GM12874 (cell line): ENCODE measurements around the gene TRPM5.

Experiments
- TF ChIP-seq, protein P1 (sequence below): IDR thresholded peaks from 2 replicates; pipeline ENCODE4 v1.5.1; 2011; ENCODE audit warnings: low read depth, mild to moderate bottlenecking, control low read depth, low read length, moderate library complexity; ENCODE audit not compliant: insufficient read depth

The TRPM5 gene

DNA sequence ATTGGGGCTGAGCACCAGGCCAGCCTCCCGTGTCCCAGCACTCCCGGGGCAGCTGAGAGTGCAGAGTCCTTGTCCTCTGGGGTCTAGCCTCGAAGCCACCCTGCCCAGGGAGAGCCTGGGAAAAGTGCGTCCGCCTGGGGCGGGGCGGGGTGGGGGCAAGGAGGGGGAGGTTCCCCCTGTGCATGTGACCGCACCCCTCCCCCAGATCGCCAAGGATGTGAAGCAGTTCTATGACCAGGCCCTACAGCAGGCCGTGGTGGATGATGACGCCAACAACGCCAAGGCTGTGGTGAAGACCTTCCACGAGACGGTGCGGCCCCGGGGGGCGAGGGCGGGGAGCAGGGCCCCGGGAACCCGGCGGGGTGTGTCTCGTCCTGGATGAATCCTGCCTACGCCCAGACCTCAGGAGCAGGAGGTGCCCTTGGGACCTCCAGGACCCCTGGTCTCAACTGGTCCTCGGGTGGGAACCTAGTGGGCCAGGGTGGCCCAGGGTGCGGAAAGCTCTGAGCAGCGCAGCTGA lies 49.0 kb downstream of the TRPM5 start:
- TF ChIP-seq, protein P1, sequence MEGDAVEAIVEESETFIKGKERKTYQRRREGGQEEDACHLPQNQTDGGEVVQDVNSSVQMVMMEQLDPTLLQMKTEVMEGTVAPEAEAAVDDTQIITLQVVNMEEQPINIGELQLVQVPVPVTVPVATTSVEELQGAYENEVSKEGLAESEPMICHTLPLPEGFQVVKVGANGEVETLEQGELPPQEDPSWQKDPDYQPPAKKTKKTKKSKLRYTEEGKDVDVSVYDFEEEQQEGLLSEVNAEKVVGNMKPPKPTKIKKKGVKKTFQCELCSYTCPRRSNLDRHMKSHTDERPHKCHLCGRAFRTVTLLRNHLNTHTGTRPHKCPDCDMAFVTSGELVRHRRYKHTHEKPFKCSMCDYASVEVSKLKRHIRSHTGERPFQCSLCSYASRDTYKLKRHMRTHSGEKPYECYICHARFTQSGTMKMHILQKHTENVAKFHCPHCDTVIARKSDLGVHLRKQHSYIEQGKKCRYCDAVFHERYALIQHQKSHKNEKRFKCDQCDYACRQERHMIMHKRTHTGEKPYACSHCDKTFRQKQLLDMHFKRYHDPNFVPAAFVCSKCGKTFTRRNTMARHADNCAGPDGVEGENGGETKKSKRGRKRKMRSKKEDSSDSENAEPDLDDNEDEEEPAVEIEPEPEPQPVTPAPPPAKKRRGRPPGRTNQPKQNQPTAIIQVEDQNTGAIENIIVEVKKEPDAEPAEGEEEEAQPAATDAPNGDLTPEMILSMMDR: no peak

GRCh38 chr11:2394818-2395105 lies 49.6 kb downstream of the TRPM5 start:
- TF ChIP-seq, protein P1: no peak
